Measurements from ENCODE around the gene SPHK2.

- TF ChIP-seq CTCF (IDR thresholded peaks at IDR 0.05) (no peak), EP300 (IDR thresholded peaks at IDR 0.05; ENCODE audit: low read depth) (no peak), POLR2A (IDR thresholded peaks at IDR 0.05) (no peak), POLR2AphosphoS5 (IDR thresholded peaks at IDR 0.05) (no peak)
Observed at GRCh38 chr19:48611872-48612271, 7.4 kb upstream of the SPHK2 start.

Measured in transverse colon (tissue), 4 donors.